GM21390 (cell line): ENCODE results near the gene ITGA7.

Experiments
- ATAC-seq: cut with Tn5 transposase; IDR thresholded peaks from one replicate; pipeline ENCODE4 v1.9.1; 2021; ENCODE audit not compliant: unreplicated experiment

The ITGA7 gene

GRCh38 chr12:55685671-55686070 is 22.0 kb downstream of the ITGA7 start:
- no peak for ATAC-seq

- ATAC-seq: no peak
Measured at GRCh38 chr12:55684761-55685370, 22.8 kb downstream of the ITGA7 start.

- ATAC-seq: no peak
Measured at GRCh38 chr12:55683676-55684075, 24.0 kb downstream of the ITGA7 start.

GRCh38 chr12:55682087-55682796 is 25.5 kb downstream of the ITGA7 start:
- ATAC-seq: no peak

- ATAC-seq: no peak
Measured at GRCh38 chr12:55681142-55682077, 26.3 kb downstream of the ITGA7 start.

- no peak for ATAC-seq
Measured at GRCh38 chr12:55679691-55680090, 28.0 kb downstream of the ITGA7 start.

GRCh38 chr12:55676707-55677106 is 31.0 kb downstream of the ITGA7 start:
- no peak for ATAC-seq

- no peak for ATAC-seq
Measured at GRCh38 chr12:55675666-55676065, 32.0 kb downstream of the ITGA7 start.

- ATAC-seq: peak; percentile 99
Measured at GRCh38 chr12:55673638-55674037, 34.1 kb downstream of the ITGA7 start.

GRCh38 chr12:55671746-55672145 is 36.0 kb downstream of the ITGA7 start:
- ATAC-seq: no peak

GRCh38 chr12:55670276-55670675 is 37.4 kb downstream of the ITGA7 start:
- ATAC-seq: no peak

- ATAC-seq: no peak
Measured at GRCh38 chr12:55666508-55666907, 41.2 kb downstream of the ITGA7 start.

- ATAC-seq: no peak
Measured at GRCh38 chr12:55664826-55665225, 42.9 kb downstream of the ITGA7 start.

- ATAC-seq: no peak
Measured at GRCh38 chr12:55663391-55663790, 44.3 kb downstream of the ITGA7 start.

GRCh38 chr12:55659486-55660385 is 48.0 kb downstream of the ITGA7 start:
- no peak for ATAC-seq

GRCh38 chr12:55658635-55659391 is 48.9 kb downstream of the ITGA7 start:
- no peak for ATAC-seq

- no peak for ATAC-seq
Measured at GRCh38 chr12:55658212-55658611, 49.5 kb downstream of the ITGA7 start.

- ATAC-seq: no peak
Measured at GRCh38 chr12:55657212-55657611, 50.5 kb downstream of the ITGA7 start.

- no peak for ATAC-seq
Measured at GRCh38 chr12:55654511-55655214, 53.0 kb downstream of the ITGA7 start.
